ENCODE data around the gene DHRS3. TPM values are rescaled to one million over a fixed set of nuclear protein-coding genes. Genes with fewer than 3 reads are reported as not detected.

DHRS3 gene
- total RNA-seq, 1 experiment from 2014 or later, result 239 TPM

GRCh38 chr1:12568009-12568767 lies 49.8 kb downstream of the DHRS3 start:
- Mint-ChIP-seq H3K36me3 (ENCODE audit: insufficient read depth, unreplicated experiment) (peaks cover 70% of the 10 kb centered on the region), H3K4me3 (ENCODE audit: low read depth, unreplicated experiment) (no peak overlapping the region), H3K9me3 (ENCODE audit: low read depth, unreplicated experiment) (no peaks in the 10 kb centered on the region), H3K4me1 (ENCODE audit: low read depth, unreplicated experiment) (peaks cover 7% of the 10 kb centered on the region), H3K27me3 (ENCODE audit: unreplicated experiment) (no peaks in the 10 kb centered on the region), H3K27ac (ENCODE audit: unreplicated experiment) (peak overlapping the region; percentile 68)
- CTCF ChIA-PET, result no interaction called here
- no peak for DNase-seq
- intact Hi-C loops (cut with micrococcal nuclease; ENCODE audit: unreplicated experiment), result no loop called here
- TSS peak; percentile 80 for BruUV-seq (replicated peaks)
- no peak for TF ChIP-seq CTCF (IDR thresholded peaks at IDR 0.05; ENCODE audit: unreplicated experiment)

- CTCF ChIA-PET, result interaction anchor here (0.6 kb wide), 1 partner anchor 8 kb away, joined by 3 read pairs; no protein-coding TSS in a partner anchor
- intact Hi-C loops (cut with micrococcal nuclease; ENCODE audit: unreplicated experiment), result no loop called here
- no peak for TF ChIP-seq CTCF (IDR thresholded peaks at IDR 0.05; ENCODE audit: unreplicated experiment)
- Mint-ChIP-seq H3K27ac (ENCODE audit: unreplicated experiment) (peak overlapping the region; percentile 68), H3K9me3 (ENCODE audit: low read depth, unreplicated experiment) (peaks cover 7% of the 10 kb centered on the region), H3K27me3 (ENCODE audit: unreplicated experiment) (no peaks in the 10 kb centered on the region), H3K36me3 (ENCODE audit: insufficient read depth, unreplicated experiment) (peaks cover 67% of the 10 kb centered on the region), H3K4me3 (ENCODE audit: low read depth, unreplicated experiment) (no peak overlapping the region), H3K4me1 (ENCODE audit: low read depth, unreplicated experiment) (no peaks in the 10 kb centered on the region)
- DNase-seq, result no peak
- BruUV-seq (replicated peaks), result no TSS peak
Measured at GRCh38 chr1:12567288-12567819, 50.7 kb downstream of the DHRS3 start.

- CTCF ChIA-PET, result interaction anchor here (0.6 kb wide), 2 partner anchors 9 to 50 kb away, joined by 3 to 8 read pairs; no protein-coding TSS in a partner anchor
- BruUV-seq (replicated peaks), result no TSS peak
Measured at GRCh38 chr1:12566484-12567287, 51.3 kb downstream of the DHRS3 start.

More at GRCh38 chr1:12566484-12567287, 51.3 kb downstream of the DHRS3 start:
- intact Hi-C loops (cut with micrococcal nuclease; ENCODE audit: unreplicated experiment), result no loop called here
- Mint-ChIP-seq H3K27me3 (ENCODE audit: unreplicated experiment) (no peaks in the 10 kb centered on the region), H3K4me3 (ENCODE audit: low read depth, unreplicated experiment) (no peak overlapping the region), H3K27ac (ENCODE audit: unreplicated experiment) (peak overlapping the region; percentile 68), H3K4me1 (ENCODE audit: low read depth, unreplicated experiment) (no peaks in the 10 kb centered on the region), H3K9me3 (ENCODE audit: low read depth, unreplicated experiment) (peaks cover 9% of the 10 kb centered on the region), H3K36me3 (ENCODE audit: insufficient read depth, unreplicated experiment) (peaks cover 62% of the 10 kb centered on the region)
- TF ChIP-seq CTCF (IDR thresholded peaks at IDR 0.05; ENCODE audit: unreplicated experiment), result no peak
- DNase-seq, result no peak
